IMR-90 (cell line): ENCODE data around the gene MAGI1. TPM values are rescaled to one million over a fixed set of nuclear protein-coding genes. Genes with fewer than 3 reads are reported as not detected.

Experiments used
- ATAC-seq: fragments of 200-7000 bp; cut with Tn5 transposase; 2 replicates; pipeline ENCODE4 v1.9.1; 2020; ENCODE audit warnings: low read depth, mild to moderate bottlenecking, moderate library complexity
- BruUV-seq: library from RNA; stranded (reverse); fragments of 400-500 nt; replicated peaks from 2 replicates; lab custom pipeline; 2021; lab: Mats Ljungman, UMichigan
- CTCF ChIA-PET: fragments of 300-600 bp; formaldehyde crosslinking; extraction: SDS; loops from one replicate; lab custom pipeline; 2021; ENCODE audit warnings: antibody characterized with exemption; lab: Yijun Ruan, JAX
- POLR2A ChIA-PET: fragments of 300-600 bp; sonication (Branson Sonifier 250); formaldehyde crosslinking; loops from one replicate; lab custom pipeline; 2022; ENCODE audit warnings: antibody characterized with exemption; ENCODE audit not compliant: unreplicated experiment; lab: Charles Lee
- DNase-seq: peaks from one replicate; pipeline ENCODE4 v3.0.0; 2013
- H2AFZ ChIP-seq: replicated peaks from 2 replicates; pipeline ENCODE3; 2013; ENCODE audit warnings: low read length, mild to moderate bottlenecking; ENCODE audit not compliant: poor library complexity
- H2AK5ac ChIP-seq: 2 replicates; pipeline ENCODE4 v1.6.1; 2013; ENCODE audit warnings: low read depth, low read length, inconsistent platforms
- H2AK9ac ChIP-seq: replicated peaks from 2 replicates; pipeline ENCODE3; 2013; ENCODE audit warnings: mild to moderate bottlenecking, low read depth, low read length, moderate library complexity; ENCODE audit not compliant: poor library complexity
- H2BK120ac ChIP-seq: 2 replicates; pipeline ENCODE4 v1.6.1; 2013; ENCODE audit warnings: low read depth, low read length, inconsistent platforms
- H2BK15ac ChIP-seq: 3 replicates; pipeline ENCODE4 v1.6.1; 2013; ENCODE audit warnings: low read depth, low read length, inconsistent platforms
- H2BK20ac ChIP-seq: 2 replicates; pipeline ENCODE4 v1.6.1; 2013; ENCODE audit warnings: low read depth, mild to moderate bottlenecking, inconsistent platforms, low read length, moderate library complexity
- H2BK5ac ChIP-seq: 2 replicates; pipeline ENCODE4 v1.6.1; 2013; ENCODE audit warnings: mild to moderate bottlenecking, low read depth, low read length, inconsistent platforms; ENCODE audit not compliant: poor library complexity, severe bottlenecking
- H3K14ac ChIP-seq: replicated peaks from 2 replicates; pipeline ENCODE4 v1.6.1; 2013; ENCODE audit warnings: low read depth, low read length, inconsistent platforms
- H3K18ac ChIP-seq: 2 replicates; pipeline ENCODE4 v1.6.1; 2013; ENCODE audit warnings: low read depth, low read length, control low read depth
- H3K23ac ChIP-seq: 2 replicates; pipeline ENCODE4 v1.6.1; 2013; ENCODE audit warnings: low read depth, low read length, inconsistent platforms
- H3K27ac ChIP-seq: 2 replicates; pipeline ENCODE4 v1.5.1; 2013; ENCODE audit warnings: mild to moderate bottlenecking, control low read depth, low read length; ENCODE audit not compliant: insufficient read depth
- H3K27me3 ChIP-seq: 2 replicates; pipeline ENCODE4 v1.6.1; 2013; ENCODE audit warnings: low read length; ENCODE audit not compliant: control insufficient read depth, insufficient read depth
- H3K36me3 ChIP-seq: 2 replicates; pipeline ENCODE4 v1.6.1; 2013; ENCODE audit warnings: low read length, mixed read lengths; ENCODE audit not compliant: control insufficient read depth, insufficient read depth
- H3K4ac ChIP-seq: 2 replicates; pipeline ENCODE4 v1.6.1; 2013; ENCODE audit warnings: low read depth, low read length, inconsistent platforms
- H3K4me1 ChIP-seq: 2 replicates; pipeline ENCODE4 v1.6.1; 2013; ENCODE audit warnings: low read length, mixed read lengths; ENCODE audit not compliant: control insufficient read depth, insufficient read depth
- H3K4me2 ChIP-seq: 2 replicates; pipeline ENCODE4 v1.6.1; 2013; ENCODE audit warnings: low read depth, mild to moderate bottlenecking, control low read depth, low read length, moderate library complexity
- H3K4me3 ChIP-seq: 2 replicates; pipeline ENCODE4 v1.5.1; 2013; ENCODE audit warnings: low read depth, mild to moderate bottlenecking, control low read depth, low read length, moderate library complexity; ENCODE audit not compliant: insufficient read depth
- H3K56ac ChIP-seq: 2 replicates; pipeline ENCODE4 v1.6.1; 2013; ENCODE audit warnings: low read length, inconsistent platforms; ENCODE audit not compliant: insufficient read depth; ENCODE audit errors: extremely low read depth
- H3K79me1 ChIP-seq, 2 experiments: 2 replicates each; pipeline ENCODE4 v1.6.1; 2013; ENCODE audit warnings: low read length in 2 of 2, inconsistent platforms in 1 of 2, low read depth in 1 of 2
- H3K9ac ChIP-seq: 2 replicates; pipeline ENCODE4 v1.6.1; 2013; ENCODE audit warnings: low read depth, low read length, control low read depth
- H3K9me1 ChIP-seq: 2 replicates; pipeline ENCODE4 v1.6.1; 2013; ENCODE audit warnings: low read length, inconsistent platforms; ENCODE audit not compliant: insufficient read depth
- H3K9me3 ChIP-seq: 2 replicates; pipeline ENCODE4 v1.6.1; 2013; ENCODE audit warnings: low read length; ENCODE audit not compliant: control insufficient read depth, insufficient read depth
- H4K20me1 ChIP-seq: 2 replicates; pipeline ENCODE4 v1.6.1; 2013; ENCODE audit warnings: low read length, inconsistent platforms; ENCODE audit not compliant: insufficient read depth
- H4K5ac ChIP-seq: 2 replicates; pipeline ENCODE4 v1.6.1; 2013; ENCODE audit warnings: mild to moderate bottlenecking, low read depth, low read length, control low read depth
- H4K8ac ChIP-seq, 2 experiments: 2 replicates each; pipeline ENCODE4 v1.6.1; 2013; ENCODE audit warnings: low read depth in 2 of 2, low read length in 2 of 2, control low read depth in 1 of 2, inconsistent platforms in 1 of 2
- H4K91ac ChIP-seq: 2 replicates; pipeline ENCODE4 v1.6.1; 2013; ENCODE audit warnings: low read depth, low read length, inconsistent platforms; ENCODE audit not compliant: insufficient read depth
- RCOR1 ChIP-seq: IDR thresholded peaks from 2 replicates; pipeline ENCODE4 v1.6.1; 2012; ENCODE audit warnings: mild to moderate bottlenecking, low read length, improper control_type of control experiment; ENCODE audit not compliant: insufficient replicate concordance
- WGBS, 2 experiments: methylation state at CpG; one replicate each; pipeline versions ENCODE4 v1.1.5 to v1.1.7; 2013; ENCODE audit warnings: missing lambda C conversion rate in 2 of 2; ENCODE audit not compliant: insufficient read length in 1 of 2; ENCODE audit errors: extremely low coverage in 2 of 2; 5-methylcytosine and 5-hydroxymethylcytosine counted together
- dilution Hi-C: fragments of 300-500 bp; cut with HindIII; formaldehyde crosslinking; loops from one replicate; pipeline ENCODE4 v1.14.3; 2018; ENCODE audit warnings: low sequenced_read_pairs; ENCODE audit not compliant: unreplicated experiment
- in situ Hi-C: fragments of 300-500 bp; cut with MboI; formaldehyde crosslinking; loops from 3 replicates; pipeline ENCODE4 v1.14.3; 2019; ENCODE audit warnings: low sequenced_read_pairs, inconsistent platforms, mixed read lengths
- intact Hi-C: fragments of 100-400 bp; cut with micrococcal nuclease; formaldehyde crosslinking; loops from 2 replicates; pipeline ENCODE4 v1.10.0; 2022
- polyA plus RNA-seq, 3 experiments: library from polyadenylated mRNA; depleted of rRNA; stranded (reverse); fragments of >200 nt; gene quantifications; 2 replicates each; pipeline ENCODE4 v1.2.3, GENCODE V29; 2012; ENCODE audit warnings: low replicate concordance in 1 of 3
- total RNA-seq: library from RNA; depleted of rRNA; stranded (reverse); fragments of >200 nt; gene quantifications from 2 replicates; pipeline ENCODE4 v1.2.3, GENCODE V29; 2012

MAGI1 gene
- total and polyA plus RNA-seq, 2 of the 4 experiments (the other 2 are of a cell fraction), result 14.5 to 24.2 TPM

GRCh38 chr3:65422154-65422553 is 616.6 kb downstream of the MAGI1 start:
- Histone ChIP-seq H3K18ac (no peak overlapping the region), H2BK5ac (no peak overlapping the region), H2BK20ac (no peak overlapping the region), H3K9me1 (peaks cover 2% of the 10 kb centered on the region), H3K4ac (no peak overlapping the region), H3K27me3 (no peaks in the 10 kb centered on the region), H3K23ac (no peak overlapping the region), H2BK15ac (no peak overlapping the region), H3K36me3 (0 out of 2 replicates have a peak, but pooled peaks cover 2% of the 10 kb centered on the region), H3K9ac (no peak overlapping the region), H3K4me3 (no peak overlapping the region), H3K4me2 (no peak overlapping the region), H3K56ac (no peak overlapping the region), H4K91ac (no peak overlapping the region), H3K4me1 (peaks cover 2% of the 10 kb centered on the region; the same call in 1 of the 2 replicates), H3K9me3 (no peaks in the 10 kb centered on the region), H3K27ac (no peak overlapping the region), H2AK5ac (no peak overlapping the region), H3K14ac (no peak overlapping the region), H4K20me1 (no peaks in the 10 kb centered on the region), H3K79me1 (peaks cover 0 to 3% of the 10 kb centered on the region in 2 experiments; a peak in 2 of 4 replicates), H2AK9ac (no peak overlapping the region), H2BK120ac (no peak overlapping the region), H4K8ac (no peak overlapping the region), H2AFZ (no peak overlapping the region), H4K5ac (no peak overlapping the region)
- ChIA-PET POLR2A (no interaction called here), CTCF (interaction anchor here (0.5 kb wide), 1 partner anchor 761 kb away, joined by 3 read pairs; no protein-coding TSS in a partner anchor)
- ATAC-seq (no peak), DNase-seq (no peak)
- WGBS, 2 experiments, result no CpG with 5 or more reads among the region's 3 CpGs
- in situ Hi-C loops (loop anchor here (25.0 kb wide), 1 partner anchor 885 kb away; no protein-coding TSS in a partner anchor), intact Hi-C loops (no loop called here), dilution Hi-C loops (no loop called here)
- TF ChIP-seq RCOR1, result no peak
- no TSS peak for BruUV-seq
